Left lung (tissue), 14 donors: ENCODE results near the gene DNAJB5. TPM values are rescaled to one million over a fixed set of nuclear protein-coding genes. Genes with fewer than 3 reads are reported as not detected.
"Not testable (repeated sequence)": the region's sequence is repeated elsewhere in the genome, so short reads cannot be mapped to it uniquely, and the experiment has no call there.

Source experiments
- ATAC-seq: fragments of 200-7000 bp; cut with Tn5 transposase; one replicate; pipeline ENCODE4 v1.9.1; 2020; ENCODE audit warnings: moderate library complexity
- DNase-seq, 4 donors: peaks; one replicate each; pipeline ENCODE4 v3.0.0-alpha.2; 2013 to 2020
- H3K27ac ChIP-seq, 2 donors: fragments of 200-600 bp; sonication (generic) in 1 of 2; one replicate each; pipeline versions ENCODE4 v1.5.0 to v1.8.0; 2020 to 2021
- H3K27me3 ChIP-seq, 2 donors: fragments of 200-600 bp; sonication (generic) in 1 of 2; one replicate each; pipeline versions ENCODE4 v1.5.0 to v1.8.0; 2020 to 2021
- H3K36me3 ChIP-seq, 2 donors: fragments of 200-600 bp; sonication (generic) in 1 of 2; one replicate each; pipeline versions ENCODE4 v1.5.0 to v1.8.0; 2020 to 2021
- H3K4me1 ChIP-seq, 2 donors: fragments of 200-600 bp; one replicate each; pipeline ENCODE4 v1.8.0; 2021
- H3K4me3 ChIP-seq, 2 donors: fragments of 200-600 bp; sonication (generic) in 1 of 2; one replicate each; pipeline versions ENCODE4 v1.5.0 to v1.8.0; 2020 to 2021; ENCODE audit warnings: mild to moderate bottlenecking in 1 of 2
- H3K9me3 ChIP-seq, 2 donors: fragments of 200-600 bp; sonication (generic) in 1 of 2; one replicate each; pipeline versions ENCODE4 v1.5.0 to v1.8.0; 2020 to 2021
- CTCF ChIP-seq, 2 donors: fragments of 200-600 bp; sonication (generic) in 1 of 2; IDR thresholded peaks; one replicate each; pipeline versions ENCODE4 v1.5.0 to v1.8.0; 2021; ENCODE audit warnings: antibody characterized with exemption in 2 of 2
- intact Hi-C, 2 donors: fragments of 100-400 bp; cut with DNase I; formaldehyde crosslinking; loops; one replicate each; pipeline versions ENCODE4 v1.11.2 to v1.14.2; 2022
- long read RNA-seq, 12 donors: library from polyadenylated mRNA in 2 of 12; unstranded in 2 of 12; transcript quantifications; one replicate each; pipeline ENCODE4 v2.0.0 and lab custom pipeline, GENCODE V29; 2019 to 2026
- polyA plus RNA-seq, 6 donors: library from polyadenylated mRNA; unstranded; fragments of 120-200 nt; gene quantifications; one replicate each; pipeline ENCODE4 v1.2.1, GENCODE V29; 2013; ENCODE audit not compliant: insufficient read length in 6 of 6
- total RNA-seq, 2 donors: library from RNA; stranded (reverse); fragmentation: NEBNext Ultra II Directional; extraction: Animal tissue kit (Norgen Biotek cat#: 25700); gene quantifications; one replicate each; pipeline ENCODE4 v1.2.1, GENCODE V29; 2021
- donor health status: DM: no; HTN: yes; CAD: no.
- donor health status: DM: no; HTN: no; CAD: no.

The DNAJB5 gene
- total RNA-seq (10 to 100 TPM in 1 of 2 donors, 1 to 10 TPM in 1; 8.8 to 14.4 TPM), polyA plus RNA-seq (10 to 100 TPM in 2 of 6 donors, 1 to 10 TPM in 4; 6.9 to 13.3 (median 8.5) TPM)
- long read RNA-seq, donor 1, full-length matches to known transcripts, result 11 of 11 reads
- long read RNA-seq, donor 1, partial matches to known transcripts, result 0 of 11 reads
- long read RNA-seq, donor 1, other reads (novel, unspliced or antisense), result 0 of 11 reads
- long read RNA-seq, donor 2, full-length matches to known transcripts, result 6 of 6 reads
- long read RNA-seq, donor 2, partial matches to known transcripts, result 0 of 6 reads
- long read RNA-seq, donor 2, other reads (novel, unspliced or antisense), result 0 of 6 reads
- long read RNA-seq, donor 3, full-length matches to known transcripts, result 8 of 8 reads
- long read RNA-seq, donor 3, partial matches to known transcripts, result 0 of 8 reads
- long read RNA-seq, donor 3, other reads (novel, unspliced or antisense), result 0 of 8 reads
- long read RNA-seq, donor 4, partial matches to known transcripts, result 0 of 1 reads
- long read RNA-seq, donor 4, other reads (novel, unspliced or antisense), result 0 of 1 reads
- long read RNA-seq, donor 5, full-length matches to known transcripts, result 3 of 3 reads
- long read RNA-seq, donor 5, partial matches to known transcripts, result 0 of 3 reads
- long read RNA-seq, donor 5, other reads (novel, unspliced or antisense), result 0 of 3 reads
- long read RNA-seq, donor 6, full-length matches to known transcripts, result 5 of 5 reads
- long read RNA-seq, donor 6, partial matches to known transcripts, result 0 of 5 reads
- long read RNA-seq, donor 6, other reads (novel, unspliced or antisense), result 0 of 5 reads
- long read RNA-seq, donor 7, full-length matches to known transcripts, result 3 of 3 reads
- long read RNA-seq, donor 7, partial matches to known transcripts, result 0 of 3 reads
- long read RNA-seq, donor 7, other reads (novel, unspliced or antisense), result 0 of 3 reads
- long read RNA-seq, donor 8, full-length matches to known transcripts, result 3 of 3 reads
- long read RNA-seq, donor 8, partial matches to known transcripts, result 0 of 3 reads
- long read RNA-seq, donor 8, other reads (novel, unspliced or antisense), result 0 of 3 reads
- long read RNA-seq, donor 9, result 0 reads
- long read RNA-seq, donor 10, result 0 reads
- long read RNA-seq, donor 11, full-length matches to known transcripts, result 19 of 39 reads
- long read RNA-seq, donor 11, partial matches to known transcripts, result 15 of 39 reads
- long read RNA-seq, donor 11, other reads (novel, unspliced or antisense), result 5 of 39 reads
- long read RNA-seq, donor 12, transcript DNAJB5-201 (4 exons, 2,391 nt), result major isoform, 6 of 6 reads
- long read RNA-seq, donor 12, partial matches to known transcripts, result 0 of 6 reads
- long read RNA-seq, donor 12, other reads (novel, unspliced or antisense), result 0 of 6 reads

DNA sequence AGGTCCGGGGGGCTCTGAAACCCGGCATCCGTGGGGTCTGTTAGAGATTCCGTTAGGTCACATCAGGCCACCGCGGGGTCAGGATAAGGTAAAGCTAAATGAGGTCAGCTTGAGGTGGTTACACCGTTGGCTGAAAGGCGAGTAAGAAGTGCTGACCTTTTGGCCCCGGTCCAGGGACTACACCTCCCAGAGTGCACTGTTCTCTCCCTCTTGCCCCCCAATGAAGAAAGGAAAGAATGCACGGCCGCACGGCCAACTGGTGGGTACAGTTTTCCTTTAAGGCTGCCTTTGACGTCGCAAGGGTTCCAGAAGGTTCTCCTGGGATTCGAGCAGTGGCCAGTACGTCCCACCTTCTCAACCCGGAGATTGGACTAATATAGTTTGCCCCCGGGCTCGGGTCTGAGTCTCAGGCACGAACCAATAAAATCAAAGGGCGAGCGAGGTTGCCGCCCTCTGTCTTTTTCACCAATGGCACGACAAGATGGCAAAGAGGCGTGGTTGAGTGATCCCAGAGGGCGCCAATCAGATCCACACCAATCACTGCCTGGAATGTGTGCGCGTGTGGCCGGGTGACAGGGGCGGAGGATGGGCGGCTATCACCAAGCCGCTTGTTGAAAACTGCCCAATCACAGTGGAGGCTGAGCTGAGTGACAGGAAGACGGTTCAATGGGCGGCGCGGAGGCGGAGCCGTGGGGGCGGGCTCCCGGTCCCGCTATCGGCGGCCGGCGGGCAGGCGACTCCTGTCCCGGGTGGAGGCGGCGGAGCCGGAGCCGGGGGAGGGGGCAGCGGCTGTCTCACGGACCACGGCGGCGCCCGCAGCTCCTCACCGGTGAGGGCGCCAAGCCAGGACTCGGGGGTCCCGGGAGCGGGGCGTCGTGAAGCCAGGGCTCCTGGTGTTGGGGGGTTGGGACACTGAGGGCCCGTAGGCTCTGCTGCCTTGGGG is at the start of gene DNAJB5:
Gene DNAJB5, plus strand, starts transcription at position 743 of the 943 bp plus-strand sequence. CDS start 886 bp downstream, outside the sequence.
- DNase-seq (peak; percentile 95 to 99 (median 99)), ATAC-seq (peak; percentile 93)
- Histone ChIP-seq H3K27ac (peak within 1 kb of the TSS; percentile 78 to 85), H3K27me3 (peaks cover 0 to 8% of the 10 kb centered on the region in 2 donors), H3K4me1 (peaks cover 10 to 48% of the 10 kb centered on the region in 2 donors), H3K4me3 (peak within 1 kb of the TSS; percentile 62 to 70), H3K9me3 (no peaks in the 10 kb centered on the region), H3K36me3 (no peaks in the 10 kb centered on the region)
- peak in 1 of 2 donors; percentile 13 for TF ChIP-seq CTCF (IDR thresholded peaks at IDR 0.05)
- intact Hi-C loops, result loop anchor here in 1 of 2 donors (10.0 kb wide), 1 partner anchor 84 kb away; no protein-coding TSS in a partner anchor

GRCh38 chr9:34939989-34940388 is 49.6 kb upstream of the DNAJB5 start:
- DNase-seq, H3K27me3 ChIP-seq, H3K4me1 ChIP-seq, H3K36me3 ChIP-seq, ATAC-seq, H3K9me3 ChIP-seq, intact Hi-C loops, H3K27ac ChIP-seq, H3K4me3 ChIP-seq: not testable (repeated sequence)

DNA sequence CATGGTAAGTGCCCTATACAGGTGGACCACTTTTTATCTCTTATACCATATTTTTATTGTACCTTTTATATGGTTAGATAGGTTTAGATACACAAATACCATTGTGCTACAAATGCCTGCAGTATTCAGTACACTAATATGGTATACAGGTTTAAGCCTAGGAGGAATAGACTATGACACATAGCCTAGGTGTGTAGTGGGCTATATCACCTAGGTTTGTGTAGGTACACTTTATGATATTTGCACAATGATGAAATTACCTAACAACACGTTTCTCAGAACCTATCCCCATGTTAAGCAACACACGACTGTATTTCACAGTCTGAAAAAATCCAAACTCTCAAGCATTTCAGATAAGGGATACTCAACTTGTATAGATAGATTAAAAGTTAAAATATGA is 41.1 kb upstream of the DNAJB5 start:
- H3K4me1 ChIP-seq, result no peaks in the 10 kb centered on the region
- TF ChIP-seq CTCF (IDR thresholded peaks at IDR 0.05), result no peak
- ATAC-seq (no peak), DNase-seq (no peak)
- H3K27ac ChIP-seq, result no peak overlapping the region
- intact Hi-C loops, result no loop called here
- H3K4me3 ChIP-seq, result no peak overlapping the region
- no peaks in the 10 kb centered on the region for H3K9me3 ChIP-seq
- no peaks in the 10 kb centered on the region for H3K36me3 ChIP-seq
- H3K27me3 ChIP-seq, result peaks cover 0 to 16% of the 10 kb centered on the region in 2 donors

- Histone ChIP-seq H3K36me3 (no peaks in the 10 kb centered on the region), H3K4me3 (no peak overlapping the region), H3K9me3 (no peaks in the 10 kb centered on the region), H3K4me1 (peaks cover 0 to 5% of the 10 kb centered on the region in 2 donors), H3K27ac (no peak overlapping the region), H3K27me3 (peaks cover 26 to 64% of the 10 kb centered on the region in 2 donors)
- no peak for ATAC-seq
- TF ChIP-seq CTCF (IDR thresholded peaks at IDR 0.05), result no peak
- no peak for DNase-seq
- intact Hi-C loops, result no loop called here
These were observed 35.3 kb upstream of the DNAJB5 start for GRCh38 chr9:34954225-34954624.

DNA sequence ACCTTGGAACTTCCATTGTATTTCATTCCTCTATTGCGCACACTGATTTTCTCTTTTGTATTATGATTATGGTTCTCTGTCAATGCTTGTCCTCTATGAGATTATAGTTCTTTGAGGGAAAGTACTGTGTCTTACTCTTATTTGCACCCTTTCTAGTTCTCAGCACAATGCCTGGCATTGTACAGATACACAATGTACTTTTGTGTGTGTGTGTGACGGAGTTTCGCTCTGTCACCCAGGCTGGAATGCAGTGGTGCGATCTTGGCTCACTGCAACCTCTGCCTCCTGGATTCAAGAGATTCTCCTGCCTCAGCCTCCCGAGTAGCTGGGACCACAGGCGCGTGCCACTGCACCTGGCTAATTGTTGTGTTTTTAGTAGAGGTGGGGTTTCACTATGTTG is 33.5 kb upstream of the DNAJB5 start:
- H3K4me3 ChIP-seq, intact Hi-C loops, DNase-seq, H3K9me3 ChIP-seq, H3K4me1 ChIP-seq, ATAC-seq, H3K27ac ChIP-seq, H3K36me3 ChIP-seq: not testable (repeated sequence)
- peaks cover 35 to 80% of the 10 kb centered on the region in 2 donors for H3K27me3 ChIP-seq
